ENCODE data around the gene PERM1.

Gene PERM1

GRCh38 chr1:966135-966703 lies 15.7 kb downstream of the PERM1 start, which contains the start of gene PLEKHN1:
Gene PLEKHN1, plus strand, starts transcription at chr1:966482. Its CDS starts 50 bp downstream, at chr1:966532.
- peak in 1 of 3 donors; percentile 30 for DNase-seq (ENCODE audit: low read depth in 2 of 3, low spot score in 1 of 3)

GRCh38 chr1:965526-966134 lies 16.3 kb downstream of the PERM1 start:
- no peak for DNase-seq (ENCODE audit: low read depth in 2 of 3, low spot score in 1 of 3)

GRCh38 chr1:964691-965525 lies 17.0 kb downstream of the PERM1 start:
- DNase-seq (ENCODE audit: low read depth in 2 of 3, low spot score in 1 of 3) = no peak

- DNase-seq (ENCODE audit: low read depth in 2 of 3, low spot score in 1 of 3) = no peak
Observed at GRCh38 chr1:963746-964525, 18.0 kb downstream of the PERM1 start.

- no peak for DNase-seq (ENCODE audit: low read depth in 2 of 3, low spot score in 1 of 3)
Observed at GRCh38 chr1:963301-963651, 18.6 kb downstream of the PERM1 start.

- DNase-seq (ENCODE audit: low read depth in 2 of 3, low spot score in 1 of 3) = no peak
Observed at GRCh38 chr1:962381-963300, 19.3 kb downstream of the PERM1 start.

GRCh38 chr1:961132-961669 lies 20.7 kb downstream of the PERM1 start:
- no peak for DNase-seq (ENCODE audit: low read depth in 2 of 3, low spot score in 1 of 3)

- DNase-seq (ENCODE audit: low read depth in 2 of 3, low spot score in 1 of 3) = peak; percentile 64 to 83 (median 76)
Observed at GRCh38 chr1:960363-961131, 21.3 kb downstream of the PERM1 start, which contains the start of gene KLHL17. Gene KLHL17, plus strand, starts transcription at chr1:960584. Its CDS starts 110 bp downstream, at chr1:960694.

GRCh38 chr1:959731-960362 lies 22.0 kb downstream of the PERM1 start:
- DNase-seq (ENCODE audit: low read depth in 2 of 3, low spot score in 1 of 3) = no peak

- peak; percentile 92 to 99 (median 96) for DNase-seq (ENCODE audit: low read depth in 2 of 3, low spot score in 1 of 3)
Observed at GRCh38 chr1:958823-959730, 22.8 kb downstream of the PERM1 start, which contains the start of gene NOC2L. Gene NOC2L, minus strand, starts transcription at chr1:959256. Its CDS starts 16 bp downstream, at chr1:959240.

GRCh38 chr1:956636-957035 lies 25.3 kb downstream of the PERM1 start:
- DNase-seq (ENCODE audit: low read depth in 2 of 3, low spot score in 1 of 3) = no peak

GRCh38 chr1:955474-955873 lies 26.4 kb downstream of the PERM1 start:
- DNase-seq (ENCODE audit: low read depth in 2 of 3, low spot score in 1 of 3) = no peak

- no peak for DNase-seq (ENCODE audit: low read depth in 2 of 3, low spot score in 1 of 3)
Observed at GRCh38 chr1:954927-955326, 27.0 kb downstream of the PERM1 start.

- DNase-seq (ENCODE audit: low read depth in 2 of 3, low spot score in 1 of 3) = no peak
Observed at GRCh38 chr1:953524-954320, 28.2 kb downstream of the PERM1 start.

GRCh38 chr1:952603-953002 lies 29.3 kb downstream of the PERM1 start:
- DNase-seq (ENCODE audit: low read depth in 2 of 3, low spot score in 1 of 3) = no peak

- no peak for DNase-seq (ENCODE audit: low read depth in 2 of 3, low spot score in 1 of 3)
Observed at GRCh38 chr1:952201-952600, 29.7 kb downstream of the PERM1 start.

GRCh38 chr1:951364-951763 lies 30.5 kb downstream of the PERM1 start:
- no peak for DNase-seq (ENCODE audit: low read depth in 2 of 3, low spot score in 1 of 3)

Measured in stimulated activated CD4-positive, alpha-beta T cell treated with anti-CD3 and anti-CD28 coated beads, Interleukin-12 subunit alpha, Interleukin-12 subunit beta, amount 100 ng/mL, for 48 hours (primary cell).